Activated T-helper 17 cell treated with anti-CD3 and anti-CD28 coated beads, Interleukin-2, amount 50 U/mL, for 72 hours (primary cell): Measurements from ENCODE around the gene HES6. TPM values are rescaled to one million over a fixed set of nuclear protein-coding genes. Genes with fewer than 3 reads are reported as not detected.

Source experiments
- ATAC-seq: fragments of 150-1000 bp; cut with Tn5 transposase; replicated peaks from 2 replicates; pipeline ENCODE4 v1.10.0; 2021; ENCODE audit warnings: mild to moderate bottlenecking, moderate library complexity
- H3K27ac Mint-ChIP-seq: one replicate; pipeline ENCODE4 v1.8.0; 2022; ENCODE audit warnings: mixed read lengths
- H3K27me3 Mint-ChIP-seq: one replicate; pipeline ENCODE4 v1.8.0; 2022; ENCODE audit warnings: mixed read lengths
- H3K36me3 Mint-ChIP-seq: one replicate; pipeline ENCODE4 v1.8.0; 2022; ENCODE audit warnings: low read depth, mild to moderate bottlenecking, mixed read lengths
- H3K4me1 Mint-ChIP-seq: one replicate; pipeline ENCODE4 v1.8.0; 2022; ENCODE audit warnings: mixed read lengths
- H3K4me3 Mint-ChIP-seq: one replicate; pipeline ENCODE4 v1.8.0; 2022; ENCODE audit warnings: mild to moderate bottlenecking, mixed read lengths
- H3K9me3 Mint-ChIP-seq: one replicate; pipeline ENCODE4 v1.8.0; 2022; ENCODE audit warnings: mixed read lengths
- total RNA-seq, 2 donors: library from RNA; stranded (reverse); gene quantifications; one replicate each; pipeline ENCODE4 v1.2.3, GENCODE V29; 2022

The HES6 gene, protein sequence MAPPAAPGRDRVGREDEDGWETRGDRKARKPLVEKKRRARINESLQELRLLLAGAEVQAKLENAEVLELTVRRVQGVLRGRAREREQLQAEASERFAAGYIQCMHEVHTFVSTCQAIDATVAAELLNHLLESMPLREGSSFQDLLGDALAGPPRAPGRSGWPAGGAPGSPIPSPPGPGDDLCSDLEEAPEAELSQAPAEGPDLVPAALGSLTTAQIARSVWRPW
- 1 to 10 TPM; 1.3 to 4.8 TPM for total RNA-seq

DNA sequence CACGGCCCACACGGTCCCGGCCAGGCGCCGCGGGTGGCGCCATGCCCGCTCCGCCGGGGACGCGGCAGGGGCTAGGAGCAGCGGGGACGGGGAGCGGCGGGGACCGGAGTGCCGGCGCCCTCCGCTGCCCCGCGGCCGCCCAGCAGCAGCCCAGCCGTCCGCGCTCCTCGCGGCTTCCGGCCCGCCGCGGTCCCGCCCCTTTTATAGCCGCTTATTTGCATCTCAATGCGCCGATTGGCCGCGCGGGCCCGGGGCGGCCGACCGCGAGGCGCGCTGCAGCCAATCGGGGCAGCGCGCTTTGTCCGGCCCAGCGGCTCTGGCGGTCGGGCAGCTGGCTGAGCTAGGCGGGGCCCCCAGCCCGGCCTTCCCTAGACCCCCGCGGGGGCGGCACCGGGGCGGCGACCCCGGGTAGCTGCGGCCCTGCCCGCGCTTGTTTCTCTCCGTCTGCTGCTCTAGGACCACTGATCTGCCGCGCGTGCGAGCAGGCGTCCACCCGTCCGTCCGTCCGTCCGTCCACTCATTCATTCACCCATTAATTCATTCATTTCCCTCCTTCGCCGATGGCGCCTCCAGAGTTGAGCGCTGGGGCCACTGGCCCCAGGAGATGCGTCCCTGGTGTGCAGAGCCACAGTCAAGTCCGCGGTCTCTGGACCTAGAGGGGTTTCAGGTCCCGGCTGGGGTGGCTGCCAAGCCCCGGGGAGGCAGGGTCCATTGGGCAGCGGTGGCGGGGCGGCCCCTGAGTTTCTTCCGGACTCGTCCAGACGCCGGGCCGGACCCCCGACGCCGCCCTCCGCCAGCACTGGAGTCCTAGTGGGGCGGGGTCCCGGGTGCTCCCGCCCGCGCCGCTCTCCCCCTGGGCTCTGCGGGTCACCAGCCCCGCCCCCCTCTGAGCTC, at the start of gene HES6:
TSS of gene HES6 (minus strand) at position 176 of the 894 bp plus-strand sequence. CDS start at position 43, 133 bp downstream.
- Mint-ChIP-seq H3K9me3 (no peaks in the 10 kb centered on the region), H3K36me3 (peaks cover 2% of the 10 kb centered on the region), H3K27ac (no peak within 1 kb of the TSS), H3K4me1 (no peaks in the 10 kb centered on the region), H3K27me3 (peaks cover 16% of the 10 kb centered on the region), H3K4me3 (peak within 1 kb of the TSS; percentile 79)
- ATAC-seq, result peak; percentile 96

DNA sequence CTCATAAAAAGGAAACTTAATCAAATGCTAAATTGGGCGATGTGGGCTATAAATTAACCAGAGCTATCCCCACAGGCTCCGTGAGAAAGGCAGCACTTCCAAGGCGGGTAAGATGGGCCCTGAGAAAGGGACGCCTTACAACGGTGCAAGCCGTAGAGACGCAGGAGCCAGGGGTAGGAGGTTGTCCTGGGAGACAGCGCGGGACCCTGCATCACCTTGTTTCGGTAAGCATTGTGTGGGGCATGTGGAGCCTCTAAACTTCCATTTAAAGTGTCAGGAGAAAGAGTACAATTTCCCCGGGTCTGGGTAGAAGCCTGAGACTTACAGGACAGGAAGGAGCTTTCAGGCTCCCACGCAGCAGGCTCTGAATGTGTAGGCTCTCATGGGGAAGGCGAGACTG, 49.7 kb upstream of the HES6 start:
- H3K27ac Mint-ChIP-seq, result peak overlapping the region; percentile 91

DNA sequence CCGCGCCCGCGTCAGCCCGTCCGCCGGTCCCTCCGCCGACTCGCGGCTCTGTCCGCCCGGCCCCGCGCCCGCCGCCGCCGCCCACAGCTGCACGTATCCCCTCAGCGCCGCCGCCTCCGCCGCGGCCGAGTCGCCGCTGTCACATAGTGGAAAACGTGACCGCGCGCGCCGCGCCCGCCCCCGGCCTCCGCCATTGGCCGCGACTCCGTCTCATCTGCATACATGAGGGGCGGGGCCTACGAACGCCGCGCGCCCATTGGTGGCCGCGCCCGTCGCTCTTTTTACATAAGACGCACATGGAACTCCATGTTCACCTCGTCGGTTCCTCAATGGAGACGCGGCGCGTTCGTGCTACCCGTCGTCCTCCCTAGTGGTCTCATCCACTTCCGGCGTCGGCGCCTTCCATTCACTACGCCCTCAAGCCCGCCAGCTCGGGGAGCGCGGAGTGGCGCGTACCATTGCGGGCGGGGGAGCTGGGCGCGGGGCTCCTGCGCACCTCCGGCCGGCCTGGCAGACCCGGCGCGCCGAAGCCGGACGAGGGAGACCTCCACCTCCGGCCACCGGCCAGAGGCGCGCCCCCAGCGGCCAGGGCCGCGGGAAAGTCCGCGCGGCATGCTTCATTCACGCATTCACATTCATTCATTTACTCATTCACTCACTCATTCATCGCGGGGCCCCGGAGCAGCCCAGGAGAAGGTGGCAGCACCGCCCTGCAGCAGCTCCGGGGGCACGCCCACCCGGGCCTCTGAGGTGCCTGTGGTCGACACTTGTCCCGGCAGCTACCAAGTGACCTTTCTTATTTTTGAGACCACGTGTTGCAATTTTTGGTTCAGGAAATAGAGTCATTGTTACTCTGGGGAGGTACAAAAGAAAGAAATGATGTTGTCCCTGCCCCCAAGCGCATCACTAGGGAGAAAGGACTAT, 49.1 kb upstream of the HES6 start:
- Mint-ChIP-seq H3K27ac (peak overlapping the region; percentile 91), H3K4me1 (peaks cover 17% of the 10 kb centered on the region), H3K9me3 (no peaks in the 10 kb centered on the region), H3K27me3 (no peaks in the 10 kb centered on the region), H3K36me3 (peaks cover 16% of the 10 kb centered on the region), H3K4me3 (peak overlapping the region; percentile 92)
- ATAC-seq, result peak; percentile 86

More for the DNA sequence above, 49.7 kb upstream of the HES6 start:
- no peaks in the 10 kb centered on the region for H3K27me3 Mint-ChIP-seq
- peaks cover 16% of the 10 kb centered on the region for H3K36me3 Mint-ChIP-seq
- ATAC-seq, result no peak
- peak overlapping the region; percentile 92 for H3K4me3 Mint-ChIP-seq
- peaks cover 17% of the 10 kb centered on the region for H3K4me1 Mint-ChIP-seq
- no peaks in the 10 kb centered on the region for H3K9me3 Mint-ChIP-seq

DNA sequence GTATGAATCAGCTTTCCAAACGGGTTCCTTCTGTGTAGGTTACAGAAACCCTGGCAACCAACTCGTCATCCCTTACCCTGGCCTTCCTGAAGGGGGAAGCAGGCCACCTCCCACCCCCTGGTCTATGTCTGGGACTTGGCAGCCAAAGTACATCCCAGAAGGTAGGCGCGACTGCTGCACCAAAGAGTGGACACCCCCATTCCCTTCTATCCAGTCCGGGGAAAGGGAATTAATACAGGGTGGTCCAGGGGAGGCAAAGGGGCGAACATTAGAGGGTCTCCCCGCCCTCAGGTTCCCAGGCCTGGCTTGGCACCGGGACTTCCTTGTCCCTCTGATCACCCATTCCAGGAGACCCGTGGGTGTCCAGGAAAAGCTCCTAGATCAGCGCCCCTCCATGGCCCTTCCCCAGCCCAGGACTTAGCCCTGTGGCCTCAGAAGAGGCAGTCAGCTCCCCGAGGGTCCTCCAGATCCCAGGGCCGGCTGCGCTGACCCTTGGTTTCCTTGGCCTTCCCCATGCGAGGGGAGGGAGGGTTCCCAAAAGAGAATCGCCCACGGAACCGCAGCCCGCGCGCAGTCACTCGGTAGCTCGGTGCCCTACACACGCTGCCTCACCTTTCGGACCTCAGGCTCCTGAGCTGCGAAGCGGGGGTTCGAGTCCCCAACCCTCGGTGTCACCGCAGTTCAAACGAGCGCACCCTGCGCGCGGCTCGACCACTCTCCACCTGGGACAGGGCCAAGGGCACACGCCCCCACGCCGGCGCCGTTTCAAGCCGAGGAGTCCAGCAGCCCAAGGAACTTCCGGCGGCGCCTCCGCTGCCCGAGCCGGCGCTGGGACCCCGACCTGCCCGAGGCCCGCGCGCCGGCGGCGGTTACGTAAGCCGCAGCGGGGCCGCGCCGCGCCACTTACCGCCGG, 48.2 kb upstream of the HES6 start, which contains the start of gene PER2:
TSS of gene PER2 (minus strand) at position 874 of the 913 bp plus-strand sequence. CDS start 10,674 bp downstream, outside the sequence.
- peak; percentile 56 for ATAC-seq
- H3K9me3 Mint-ChIP-seq, result no peaks in the 10 kb centered on the region
- peak within 1 kb of the TSS; percentile 91 for H3K27ac Mint-ChIP-seq
- H3K4me1 Mint-ChIP-seq, result peaks cover 22% of the 10 kb centered on the region
- peaks cover 16% of the 10 kb centered on the region for H3K36me3 Mint-ChIP-seq
- H3K27me3 Mint-ChIP-seq, result no peaks in the 10 kb centered on the region
- peak within 1 kb of the TSS; percentile 92 for H3K4me3 Mint-ChIP-seq

DNA sequence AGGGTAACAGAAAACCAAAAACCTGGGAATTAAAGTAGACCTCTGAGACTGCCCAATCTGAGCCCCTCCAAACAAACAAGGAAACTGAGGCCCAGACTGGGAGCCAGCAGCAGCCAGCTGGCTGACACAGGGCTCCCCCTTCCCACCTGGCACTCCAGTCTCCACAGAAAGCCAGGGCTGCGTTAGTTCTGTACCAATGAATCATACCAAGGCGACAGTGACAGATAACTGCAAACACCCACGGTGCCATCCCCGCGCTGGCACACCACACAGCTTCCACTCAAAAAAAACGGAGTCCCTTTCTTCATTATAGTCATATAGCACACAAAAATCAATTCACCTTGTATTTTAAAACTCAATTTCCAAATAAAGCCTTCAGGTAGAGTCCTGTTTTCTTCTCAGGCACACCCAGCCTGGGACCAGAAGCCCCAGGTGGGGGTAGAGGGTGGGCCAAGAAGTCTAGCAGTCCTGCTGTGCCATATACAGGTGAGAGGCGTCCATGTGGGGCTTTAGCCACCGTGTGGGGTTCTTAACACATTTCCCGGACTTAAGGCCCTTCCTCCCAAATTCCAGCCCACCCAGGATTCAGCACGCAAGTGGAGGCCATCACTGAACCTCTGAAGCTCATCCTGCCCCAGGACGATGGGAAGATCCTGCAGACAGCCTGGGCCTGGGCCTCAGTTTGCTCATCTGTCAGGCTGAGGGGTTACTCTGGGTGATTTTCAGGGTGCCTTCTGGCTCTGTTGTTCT, 47.3 kb upstream of the HES6 start:
- Mint-ChIP-seq H3K36me3 (peaks cover 16% of the 10 kb centered on the region), H3K4me1 (peaks cover 28% of the 10 kb centered on the region), H3K4me3 (peak overlapping the region; percentile 92), H3K27me3 (no peaks in the 10 kb centered on the region), H3K27ac (peak overlapping the region; percentile 91), H3K9me3 (no peaks in the 10 kb centered on the region)
- peak; percentile 48 for ATAC-seq

DNA sequence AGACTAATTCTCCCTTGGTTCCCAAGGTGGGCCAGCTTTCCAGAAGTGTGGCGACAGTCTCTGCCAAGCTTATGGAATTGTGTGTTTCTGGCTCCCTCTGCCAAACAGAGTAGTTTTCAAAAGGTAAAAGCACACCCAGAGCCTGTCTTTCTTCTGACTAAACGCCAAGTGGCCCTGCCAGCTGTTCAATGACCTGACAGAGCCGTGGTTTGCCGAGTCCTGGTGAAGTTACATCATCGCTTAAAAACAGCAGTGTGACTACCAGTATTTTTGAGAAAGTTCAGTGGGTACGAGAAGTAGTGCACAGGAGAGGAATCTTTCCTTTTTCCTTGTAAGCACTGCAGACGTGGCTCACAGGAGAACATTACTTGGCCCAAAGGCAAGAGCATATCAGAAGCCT, 46.7 kb upstream of the HES6 start:
- peak overlapping the region; percentile 92 for H3K4me3 Mint-ChIP-seq

DNA sequence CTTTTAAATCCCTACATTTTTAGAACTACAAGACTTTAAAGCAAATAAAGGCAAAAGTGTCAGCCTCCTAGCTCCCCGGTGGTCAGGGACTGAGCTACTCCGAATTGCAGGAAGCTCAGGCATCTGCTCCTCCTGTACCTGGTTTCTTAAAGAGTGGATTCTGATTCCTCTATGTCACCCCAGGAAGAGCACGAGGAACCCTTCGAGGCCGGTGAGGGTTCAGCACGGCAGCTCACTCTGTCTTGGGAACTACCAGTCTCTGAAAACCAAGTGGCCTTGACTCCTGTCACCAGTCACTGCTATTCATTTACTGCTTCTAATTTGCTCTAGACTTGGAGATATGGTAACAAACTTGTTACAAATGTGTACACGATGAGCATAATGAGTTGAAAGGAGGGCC, 46.3 kb upstream of the HES6 start:
- H3K4me1 Mint-ChIP-seq, result peaks cover 30% of the 10 kb centered on the region
- no peak overlapping the region for H3K4me3 Mint-ChIP-seq
- H3K36me3 Mint-ChIP-seq, result peaks cover 16% of the 10 kb centered on the region
- H3K9me3 Mint-ChIP-seq, result no peaks in the 10 kb centered on the region
- ATAC-seq, result no peak
- no peaks in the 10 kb centered on the region for H3K27me3 Mint-ChIP-seq
- H3K27ac Mint-ChIP-seq, result peak overlapping the region; percentile 91

More for the DNA sequence above, 46.7 kb upstream of the HES6 start:
- H3K27me3 Mint-ChIP-seq, result no peaks in the 10 kb centered on the region
- ATAC-seq, result no peak
- H3K9me3 Mint-ChIP-seq, result no peaks in the 10 kb centered on the region
- H3K4me1 Mint-ChIP-seq, result peaks cover 30% of the 10 kb centered on the region
- peak overlapping the region; percentile 91 for H3K27ac Mint-ChIP-seq
- H3K36me3 Mint-ChIP-seq, result peaks cover 16% of the 10 kb centered on the region

DNA sequence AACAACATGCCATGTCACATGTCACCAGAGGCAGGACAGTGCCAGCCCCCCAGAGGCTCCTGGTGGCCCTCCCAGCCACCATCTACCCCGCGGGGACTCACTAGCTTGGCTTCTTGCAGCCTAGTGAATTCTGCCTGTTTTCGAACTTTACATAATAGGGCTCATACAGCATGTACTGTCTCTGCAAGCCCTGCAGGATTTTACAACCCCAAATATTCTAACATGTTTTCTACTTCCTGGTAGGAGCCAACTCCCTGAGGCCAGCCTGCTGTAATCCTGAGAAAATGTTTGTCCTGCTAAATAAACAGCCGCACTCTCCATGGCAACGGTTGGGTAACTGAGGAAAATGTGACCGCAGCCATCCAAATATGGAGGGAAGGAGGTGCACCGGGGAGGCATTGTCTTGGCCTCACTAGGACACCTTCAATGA, 45.8 kb upstream of the HES6 start:
- H3K36me3 Mint-ChIP-seq, result peaks cover 16% of the 10 kb centered on the region
- H3K9me3 Mint-ChIP-seq, result no peaks in the 10 kb centered on the region

DNA sequence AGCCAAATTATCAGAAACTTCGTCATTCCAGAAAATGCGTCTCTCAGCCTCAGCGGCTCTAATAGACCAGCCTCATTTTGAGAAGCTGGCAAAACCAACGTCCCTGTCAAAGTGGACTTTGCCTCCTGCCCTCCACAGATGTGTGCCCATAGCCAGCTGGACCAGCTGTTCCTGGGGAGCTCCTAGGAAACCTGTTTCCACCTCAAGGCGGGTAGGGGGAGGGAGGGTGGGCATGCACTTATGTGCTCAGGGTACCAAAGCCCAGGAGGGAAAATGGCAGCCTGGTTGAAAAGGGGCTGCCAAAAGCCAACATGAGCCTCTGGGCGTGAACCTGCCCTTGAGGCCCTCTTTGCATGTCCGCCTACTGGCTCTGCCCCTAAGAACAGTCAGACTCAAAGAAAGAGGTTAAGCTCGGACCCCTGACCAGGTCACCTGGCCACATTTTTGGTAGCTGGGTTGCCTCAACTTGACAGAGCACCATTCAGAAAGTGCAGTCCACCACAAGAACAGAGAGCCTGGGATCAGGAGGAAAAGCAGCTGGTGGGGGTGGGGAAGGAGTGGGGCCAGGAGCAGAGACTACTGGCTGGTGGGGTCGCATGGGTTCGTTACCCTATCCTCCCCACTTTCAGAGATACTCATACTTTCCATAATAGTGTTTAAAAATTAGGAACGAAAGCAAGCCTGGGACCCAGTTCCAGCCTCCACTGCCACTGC, 45.1 kb upstream of the HES6 start:
- Mint-ChIP-seq H3K27me3 (no peaks in the 10 kb centered on the region), H3K36me3 (peaks cover 16% of the 10 kb centered on the region), H3K27ac (no peak overlapping the region), H3K9me3 (no peaks in the 10 kb centered on the region), H3K4me1 (peaks cover 35% of the 10 kb centered on the region), H3K4me3 (no peak overlapping the region)
- ATAC-seq, result no peak

More for the DNA sequence above, 45.8 kb upstream of the HES6 start:
- no peak overlapping the region for H3K4me3 Mint-ChIP-seq
- no peaks in the 10 kb centered on the region for H3K27me3 Mint-ChIP-seq
- no peak overlapping the region for H3K27ac Mint-ChIP-seq
- H3K4me1 Mint-ChIP-seq, result peaks cover 30% of the 10 kb centered on the region
- ATAC-seq, result no peak

DNA sequence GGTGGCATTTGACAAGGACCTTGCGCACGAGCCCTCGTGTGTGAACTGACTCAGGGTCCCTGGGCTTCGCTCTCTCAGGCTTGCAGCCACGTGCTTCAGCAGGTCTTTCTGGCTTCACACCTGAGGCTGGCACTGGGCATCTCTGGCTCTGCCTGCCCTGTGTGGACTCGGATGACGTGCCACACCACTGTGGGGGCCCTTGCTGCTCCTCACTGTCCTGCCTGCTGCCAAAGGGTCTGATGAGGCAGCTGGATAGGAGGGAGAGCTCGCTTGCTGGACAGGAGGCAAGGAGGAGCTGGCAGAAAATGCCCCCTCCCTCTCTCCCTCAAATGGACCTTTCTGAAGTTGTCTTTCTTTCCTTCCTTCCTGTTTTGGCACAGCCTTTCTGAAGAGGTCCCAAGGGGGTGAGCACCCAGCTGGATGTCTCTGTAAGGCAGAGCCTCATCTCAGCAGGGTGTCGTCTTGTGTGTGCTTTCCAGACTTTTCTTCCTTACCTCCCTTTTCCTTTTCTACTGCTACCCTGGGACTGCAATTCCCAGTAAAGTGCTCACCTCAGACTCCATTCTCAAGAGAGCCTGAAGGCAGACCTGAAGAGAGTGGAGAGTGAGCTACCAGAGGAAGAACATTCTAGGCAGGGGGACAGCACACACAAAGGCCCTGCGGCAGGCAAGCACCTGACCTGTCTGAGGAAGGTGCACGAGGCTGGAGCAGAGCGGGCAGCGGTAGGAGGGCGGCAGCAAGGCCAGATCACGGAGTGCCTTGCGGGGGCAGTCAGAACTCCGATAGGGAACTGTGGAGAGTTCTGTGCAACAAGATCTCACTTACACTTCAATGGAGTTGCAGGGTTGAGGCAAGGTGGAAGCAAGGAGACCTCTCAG, 43.3 kb upstream of the HES6 start:
- ATAC-seq, result no peak
- no peaks in the 10 kb centered on the region for H3K27me3 Mint-ChIP-seq
- peak overlapping the region; percentile 61 for H3K27ac Mint-ChIP-seq
- no peak overlapping the region for H3K4me3 Mint-ChIP-seq
- no peaks in the 10 kb centered on the region for H3K9me3 Mint-ChIP-seq
- peaks cover 34% of the 10 kb centered on the region for H3K4me1 Mint-ChIP-seq
- H3K36me3 Mint-ChIP-seq, result peaks cover 13% of the 10 kb centered on the region

DNA sequence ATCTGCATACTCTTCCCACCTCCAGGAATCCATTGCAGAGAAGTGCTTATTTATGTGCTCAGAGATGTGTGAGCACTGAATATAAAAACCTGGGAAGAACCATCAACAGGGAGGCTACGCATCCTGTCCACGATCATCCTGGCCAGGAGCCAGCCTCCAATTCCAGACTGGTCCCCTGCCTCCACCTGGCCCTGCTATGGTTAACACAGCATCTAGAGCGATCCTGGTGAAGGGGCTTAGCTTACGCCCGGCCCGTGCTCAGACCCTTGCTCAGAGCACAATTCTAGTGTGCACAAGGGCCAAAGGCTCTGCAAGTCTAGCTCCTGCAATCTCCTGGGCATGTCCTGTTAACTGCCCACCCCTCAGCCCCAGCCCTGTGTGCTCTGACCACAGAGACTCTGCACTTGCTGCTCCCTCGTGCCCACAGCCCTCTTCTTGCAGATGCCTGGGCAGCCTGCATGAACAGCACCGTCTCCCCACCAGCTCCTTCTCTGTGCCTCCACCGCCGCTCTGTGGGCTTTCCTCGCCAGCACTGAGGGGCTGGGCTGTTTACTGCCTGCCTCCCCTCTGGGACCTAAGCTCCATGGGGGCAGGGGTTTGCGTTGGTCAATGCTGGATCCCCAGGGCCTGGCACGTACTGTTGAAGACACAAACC, 42.1 kb upstream of the HES6 start:
- Mint-ChIP-seq H3K36me3 (peaks cover 16% of the 10 kb centered on the region), H3K9me3 (no peaks in the 10 kb centered on the region), H3K4me1 (peaks cover 28% of the 10 kb centered on the region), H3K4me3 (no peak overlapping the region), H3K27me3 (no peaks in the 10 kb centered on the region), H3K27ac (peak overlapping the region; percentile 61)
- ATAC-seq, result no peak
